GM18502 (cell line): Measurements from ENCODE around the gene PHLDA2.
A peak's percentile ranks its signal among the peaks of the same experiment; 100 is the strongest.

Experiments
- ATAC-seq: cut with Tn5 transposase; IDR thresholded peaks from one replicate; pipeline ENCODE4 v1.9.1; 2021; ENCODE audit warnings: mild to moderate bottlenecking; ENCODE audit not compliant: unreplicated experiment, poor library complexity

PHLDA2 gene

DNA sequence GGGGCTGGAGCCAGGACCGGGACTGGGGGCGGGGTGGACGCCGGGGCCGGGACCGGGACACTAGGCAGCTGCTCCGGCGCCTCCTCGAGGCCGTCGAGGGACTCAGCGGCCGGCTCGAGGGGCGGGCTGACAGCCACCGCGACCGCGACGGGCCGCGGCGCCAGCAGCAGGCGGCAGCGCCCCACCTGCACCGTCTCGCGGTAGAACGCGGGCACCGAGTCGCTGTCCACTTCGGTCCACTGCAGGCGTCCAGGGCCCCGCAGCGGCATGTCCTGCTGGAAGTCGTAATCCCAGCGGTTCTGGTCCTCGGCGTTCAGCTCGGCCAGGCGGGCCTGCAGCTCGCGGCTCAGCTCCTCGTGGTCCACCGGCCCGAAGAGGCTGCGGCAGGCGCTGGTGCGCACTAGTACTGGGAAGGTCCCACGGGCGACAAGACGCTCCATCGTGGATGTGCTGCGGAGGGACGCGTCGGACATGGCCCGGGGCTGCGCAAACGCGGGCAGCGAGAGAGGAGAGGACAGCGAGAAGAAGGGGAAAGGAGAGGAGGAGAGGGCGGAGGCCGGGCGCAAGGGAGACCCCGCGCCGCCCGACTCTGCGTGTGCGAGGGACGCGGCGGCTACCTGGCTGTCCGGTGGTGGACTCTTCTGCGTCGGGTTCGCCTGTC, 44.1 kb downstream of the PHLDA2 start:
- peak; percentile 7 for ATAC-seq

GRCh38 chr11:2883979-2884815, 45.0 kb downstream of the PHLDA2 start:
- no peak for ATAC-seq

- ATAC-seq, result no peak
These were observed 45.6 kb downstream of the PHLDA2 start for GRCh38 chr11:2883640-2883978.

DNA sequence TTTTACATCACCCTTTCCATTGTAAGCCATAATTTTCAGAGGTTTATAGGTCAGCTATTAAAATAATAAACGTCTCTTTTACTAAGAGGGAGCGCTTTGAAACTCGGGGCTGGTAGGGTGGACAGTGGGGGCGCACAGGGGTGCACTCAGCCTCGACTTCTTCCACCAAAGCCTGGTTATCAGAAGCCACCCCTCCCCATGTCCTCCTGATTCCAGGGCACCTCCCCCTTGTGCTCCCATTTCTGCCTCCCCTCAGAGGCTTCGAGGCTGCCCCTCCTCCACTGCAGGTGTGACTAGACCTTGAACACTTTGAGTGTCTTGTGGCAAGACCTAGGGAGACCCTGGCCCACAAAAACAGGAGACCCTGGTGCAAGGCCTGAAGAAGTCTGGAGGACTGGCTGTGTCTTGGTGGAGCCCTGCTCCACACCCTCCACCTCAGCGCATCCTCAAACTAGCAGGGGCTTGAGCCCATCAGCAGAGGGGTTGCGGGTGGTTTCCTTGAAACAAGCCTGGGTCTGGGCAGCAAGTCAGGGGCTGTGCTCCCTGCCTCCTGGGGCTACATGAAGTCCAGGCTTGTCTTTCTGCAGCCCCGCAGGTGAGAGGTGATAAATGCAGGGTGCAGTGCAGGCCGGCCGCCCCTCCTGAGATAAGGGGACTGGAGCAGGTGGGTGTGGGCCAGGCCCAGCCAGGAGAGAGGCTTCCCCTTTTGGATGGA, 46.7 kb downstream of the PHLDA2 start:
- no peak for ATAC-seq

DNA sequence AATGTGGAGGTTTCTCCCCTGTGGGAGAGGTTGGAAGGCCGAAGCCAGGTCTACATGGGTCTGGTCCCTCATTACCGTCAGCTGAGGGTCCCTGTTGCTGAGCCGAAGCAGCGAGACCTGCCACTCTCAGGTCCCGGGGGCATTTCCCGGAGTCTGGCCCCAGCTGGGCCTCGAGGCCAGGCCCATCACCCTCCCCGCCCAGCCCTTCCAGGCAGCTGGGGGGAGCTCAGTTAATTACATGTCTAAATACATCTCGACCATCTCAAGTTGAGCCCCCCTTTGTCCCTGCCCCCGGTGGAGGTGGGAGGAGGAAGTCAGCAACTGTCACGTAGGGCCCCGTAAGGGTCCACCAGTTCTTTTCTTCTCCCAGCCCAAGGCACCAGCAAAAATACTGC, 47.2 kb downstream of the PHLDA2 start:
- ATAC-seq, result no peak

- no peak for ATAC-seq
These were observed 47.9 kb downstream of the PHLDA2 start for GRCh38 chr11:2881076-2881980.

- ATAC-seq, result no peak
These were observed 48.6 kb downstream of the PHLDA2 start for GRCh38 chr11:2880646-2881045.

DNA sequence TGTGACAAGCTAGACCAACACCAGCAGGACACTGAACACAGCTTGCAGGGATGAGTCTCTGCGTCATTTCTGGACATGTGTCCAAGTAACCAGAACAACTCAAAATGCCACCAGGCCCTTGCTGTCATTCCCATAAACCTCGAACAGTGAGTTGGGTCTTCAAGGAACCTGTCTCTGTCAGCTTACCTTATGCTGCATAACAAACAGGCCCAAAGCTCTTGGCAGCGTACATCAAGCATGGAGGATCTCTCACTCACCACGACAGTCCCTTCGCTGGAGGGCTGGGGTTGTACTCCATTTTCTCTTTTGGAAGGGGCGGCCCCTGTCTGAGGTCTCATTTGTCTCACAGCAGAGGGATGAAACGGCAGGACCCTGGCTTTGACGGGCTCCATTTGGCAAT, 50.4 kb downstream of the PHLDA2 start:
- no peak for ATAC-seq
